NAMALWA (cell line): ENCODE results near the gene MFSD6.
"Not testable (repeated sequence)": the region's sequence is repeated elsewhere in the genome, so short reads cannot be mapped to it uniquely, and the experiment has no call there.

Source experiments
- DNase-seq: peaks from one replicate; pipeline ENCODE4 v3.0.0-alpha.2; 2015; ENCODE audit warnings: low spot score

The MFSD6 gene

GRCh38 chr2:190405995-190406394, 2.2 kb upstream of the MFSD6 start:
- no peak for DNase-seq

GRCh38 chr2:190406805-190407204, 1.4 kb upstream of the MFSD6 start:
- no peak for DNase-seq

DNA sequence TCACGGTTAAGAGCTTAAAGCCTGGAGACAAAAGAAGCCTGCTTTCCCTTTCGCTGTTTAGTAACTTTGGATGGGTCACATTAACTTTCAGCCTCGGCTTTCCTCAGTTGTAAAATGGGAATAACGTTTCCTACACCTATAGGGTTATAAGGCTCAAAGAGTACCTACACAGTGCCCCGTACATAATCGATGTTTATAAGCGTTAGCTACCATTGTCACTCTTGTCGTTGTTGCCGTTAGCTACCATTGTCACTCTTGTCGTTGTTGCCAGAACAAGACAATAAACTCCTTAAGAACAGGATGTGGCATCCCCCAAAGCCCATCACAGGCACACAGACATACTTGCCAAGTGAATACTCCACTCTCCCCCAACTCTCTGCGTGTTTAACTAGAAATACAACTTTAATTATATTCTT, 901 bp upstream of the MFSD6 start:
- DNase-seq: peak; percentile 30

- DNase-seq: peak; percentile 58
These were observed 550 bp downstream of the MFSD6 start for GRCh38 chr2:190408538-190409271.

- DNase-seq: no peak
These were observed 1.5 kb downstream of the MFSD6 start for GRCh38 chr2:190409616-190410015.

GRCh38 chr2:190410166-190410565, 2.0 kb downstream of the MFSD6 start:
- no peak for DNase-seq

GRCh38 chr2:190412966-190413365, 4.8 kb downstream of the MFSD6 start:
- DNase-seq: no peak

GRCh38 chr2:190413421-190413820, 5.3 kb downstream of the MFSD6 start:
- no peak for DNase-seq

DNA sequence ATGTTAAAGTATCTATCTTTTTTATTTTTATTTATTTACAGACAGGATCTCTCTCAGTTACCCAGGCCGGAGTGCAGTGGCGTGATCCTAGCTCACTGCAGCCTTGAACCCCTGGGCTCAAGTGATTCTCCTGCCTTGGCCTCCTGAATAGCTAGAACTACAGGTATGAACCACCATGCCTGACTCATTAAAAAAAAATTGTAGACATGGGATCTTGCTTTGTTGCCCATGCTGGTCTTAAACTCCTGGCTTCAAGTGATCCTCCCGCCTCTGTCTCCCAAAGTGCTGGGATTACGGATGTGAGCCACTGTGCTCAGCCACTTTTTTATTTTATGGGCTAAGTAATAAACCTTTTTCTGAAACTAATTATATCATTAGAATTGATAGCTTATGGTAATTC, 7.1 kb downstream of the MFSD6 start:
- DNase-seq: no peak

DNA sequence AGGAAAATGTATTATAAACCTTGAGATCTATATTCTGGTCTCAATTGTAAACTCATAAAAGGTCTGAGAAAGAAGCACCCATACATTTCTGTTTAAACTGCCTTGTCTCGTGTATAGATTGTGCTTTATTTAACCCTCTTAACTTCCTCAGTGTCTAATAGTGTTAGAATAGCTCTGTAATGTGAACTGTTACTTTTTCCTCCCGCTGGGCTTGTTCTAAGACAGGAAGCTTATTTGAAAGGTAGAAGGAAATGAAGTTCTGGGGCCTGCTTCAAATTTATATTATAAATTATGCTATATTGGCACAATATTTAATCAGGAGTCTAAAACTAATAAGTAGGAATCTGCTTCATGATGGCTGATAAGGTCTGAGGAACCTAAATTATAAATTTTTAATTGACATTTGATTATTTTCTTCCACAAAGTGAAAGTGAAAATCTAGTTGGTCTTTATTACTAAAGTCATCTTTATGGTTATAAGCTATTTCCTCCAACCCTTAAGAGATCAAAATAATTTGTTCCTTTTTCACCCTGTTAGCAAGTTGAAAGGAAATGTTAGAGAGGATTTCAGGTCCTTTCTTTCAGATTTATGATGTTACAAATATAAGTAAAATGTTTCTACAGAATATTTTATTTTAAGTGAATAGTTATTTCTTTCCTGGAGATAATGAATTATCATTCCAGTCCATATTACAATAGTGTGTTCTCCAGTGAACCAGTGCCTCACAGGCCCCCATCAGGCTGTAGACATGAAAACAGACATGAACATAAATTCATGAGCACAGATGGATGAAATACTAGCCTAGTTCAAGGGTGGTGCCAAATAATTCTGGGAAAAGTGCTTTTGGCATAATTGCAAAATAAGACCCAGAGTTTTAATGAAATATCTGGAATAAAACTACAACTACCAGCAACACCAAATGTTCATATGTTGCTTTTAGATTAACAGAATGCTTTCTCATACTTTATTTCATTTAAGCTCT, 7.9 kb downstream of the MFSD6 start:
- DNase-seq: peak; percentile 41

- no peak for DNase-seq
These were observed 9.1 kb downstream of the MFSD6 start for GRCh38 chr2:190417045-190417842.

DNA sequence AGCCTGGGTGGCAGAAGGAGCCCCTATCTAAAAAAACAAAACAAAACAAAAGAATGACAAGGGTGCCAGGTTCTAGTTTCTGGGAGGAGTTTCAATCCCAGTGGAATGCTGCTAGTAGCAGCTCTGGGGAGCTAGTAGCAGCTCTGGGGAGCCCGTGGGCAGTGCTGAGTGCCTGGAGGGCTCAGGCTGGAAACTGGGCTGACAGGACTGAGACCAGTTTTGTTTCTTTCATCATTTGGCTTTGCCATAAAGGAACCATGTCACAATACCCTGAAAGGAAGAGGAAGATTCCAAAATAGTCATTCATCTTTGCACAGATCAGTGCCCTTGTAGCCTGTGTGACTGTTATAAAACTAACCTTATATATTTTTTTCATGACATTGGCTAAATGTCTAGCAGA, 10.6 kb downstream of the MFSD6 start:
- DNase-seq: no peak

- peak; percentile 33 for DNase-seq
These were observed 12.6 kb downstream of the MFSD6 start for GRCh38 chr2:190420801-190421200.

DNA sequence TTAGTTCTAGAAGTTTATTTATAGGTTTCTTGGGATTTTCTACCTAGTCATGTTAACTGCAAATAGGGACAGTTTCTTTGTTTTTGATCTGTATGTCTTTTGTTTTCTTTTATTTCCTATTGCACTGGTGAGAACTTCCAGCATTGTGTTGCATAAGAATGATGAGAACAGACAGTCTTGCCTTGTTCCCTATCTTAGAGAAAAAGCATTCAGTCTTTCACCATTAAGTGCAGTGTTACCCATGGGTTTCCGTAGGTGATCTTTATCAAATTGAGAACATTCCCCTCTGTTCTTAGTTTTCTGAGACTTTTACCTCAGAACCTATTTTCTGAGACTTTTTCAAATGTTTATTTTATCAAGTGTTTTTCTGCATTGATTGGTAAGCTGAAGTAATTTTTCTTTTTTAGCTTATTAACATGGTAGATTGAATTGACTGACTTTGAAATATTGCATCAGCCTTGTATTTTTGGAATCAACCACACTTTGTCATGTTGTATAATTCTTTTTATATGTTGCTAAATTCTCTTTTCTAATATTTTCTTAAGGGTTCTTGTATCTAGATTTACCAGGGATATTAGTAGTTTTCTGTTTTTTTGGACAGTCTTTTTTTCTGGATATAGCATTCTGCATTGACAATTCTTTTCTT, 17.2 kb downstream of the MFSD6 start:
- DNase-seq: no peak

DNA sequence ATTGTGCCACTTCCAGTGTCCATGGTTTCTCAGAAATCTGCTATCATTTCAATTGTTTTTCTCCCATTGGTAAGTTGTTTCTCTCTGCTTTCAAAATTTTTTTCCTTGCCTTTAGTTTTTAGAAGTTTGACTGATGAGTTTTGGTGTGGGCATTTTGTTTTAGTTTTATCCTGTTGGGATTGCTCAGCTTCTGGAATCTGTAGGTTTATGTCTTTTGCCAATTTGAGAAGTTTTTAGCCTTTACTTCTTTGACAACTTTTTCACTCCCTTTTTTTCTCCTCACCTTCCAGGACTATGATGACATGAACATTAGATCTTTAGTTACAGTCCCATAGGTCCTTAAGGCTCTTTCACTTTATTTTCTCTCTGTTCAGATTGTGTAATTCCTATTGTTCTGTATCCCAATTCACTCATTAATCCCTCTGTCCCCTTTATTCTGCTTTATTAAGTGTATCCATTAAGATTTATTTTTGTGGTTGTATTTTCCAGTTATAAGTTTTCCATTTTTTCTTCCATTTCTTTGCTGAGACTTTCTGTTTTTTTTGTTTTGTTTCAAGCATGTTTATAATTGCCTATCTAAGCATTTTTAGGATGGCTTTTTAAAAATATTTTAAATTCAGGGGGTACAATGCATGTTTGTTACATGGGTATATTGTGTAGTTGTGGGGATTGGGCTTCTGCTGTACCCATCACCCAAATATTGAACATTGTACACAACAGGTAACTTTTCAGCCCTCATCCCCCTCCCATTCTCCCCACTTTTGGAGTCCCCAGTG, 17.9 kb downstream of the MFSD6 start:
- no peak for DNase-seq

GRCh38 chr2:190430866-190431265, 22.7 kb downstream of the MFSD6 start:
- not testable (repeated sequence) for DNase-seq

GRCh38 chr2:190431907-190432306, 23.8 kb downstream of the MFSD6 start:
- no peak for DNase-seq

DNA sequence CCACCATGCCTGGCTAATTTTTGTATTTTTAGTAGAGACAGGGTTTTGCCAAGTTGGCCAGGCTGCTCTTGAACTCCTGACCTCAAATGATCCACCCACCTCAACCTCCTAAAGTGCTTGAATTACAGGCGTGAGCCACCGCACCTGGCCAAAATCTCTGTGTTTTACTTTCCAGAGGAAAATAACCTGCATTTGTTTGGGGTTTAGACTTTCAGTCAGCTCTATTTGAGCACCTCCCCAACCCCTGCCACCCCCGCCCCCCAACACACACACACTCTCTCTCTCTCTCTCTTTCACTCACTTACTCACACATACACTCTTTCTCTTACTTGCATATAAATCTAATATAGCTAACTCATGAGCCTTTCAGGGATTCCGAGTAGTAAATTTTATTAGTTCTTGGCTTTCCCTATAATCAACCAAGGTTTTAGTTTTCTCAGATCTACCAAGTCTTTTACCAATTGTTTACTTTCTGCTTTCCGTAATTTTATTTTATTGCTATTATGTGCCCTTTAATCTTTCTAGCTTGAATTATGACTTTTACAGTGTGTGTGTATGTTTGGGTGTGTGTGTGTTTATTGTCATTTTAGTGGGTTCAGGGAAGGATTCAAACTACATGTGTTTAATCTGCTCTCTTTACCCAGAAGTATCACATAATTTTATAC, 24.5 kb downstream of the MFSD6 start:
- no peak for DNase-seq

DNA sequence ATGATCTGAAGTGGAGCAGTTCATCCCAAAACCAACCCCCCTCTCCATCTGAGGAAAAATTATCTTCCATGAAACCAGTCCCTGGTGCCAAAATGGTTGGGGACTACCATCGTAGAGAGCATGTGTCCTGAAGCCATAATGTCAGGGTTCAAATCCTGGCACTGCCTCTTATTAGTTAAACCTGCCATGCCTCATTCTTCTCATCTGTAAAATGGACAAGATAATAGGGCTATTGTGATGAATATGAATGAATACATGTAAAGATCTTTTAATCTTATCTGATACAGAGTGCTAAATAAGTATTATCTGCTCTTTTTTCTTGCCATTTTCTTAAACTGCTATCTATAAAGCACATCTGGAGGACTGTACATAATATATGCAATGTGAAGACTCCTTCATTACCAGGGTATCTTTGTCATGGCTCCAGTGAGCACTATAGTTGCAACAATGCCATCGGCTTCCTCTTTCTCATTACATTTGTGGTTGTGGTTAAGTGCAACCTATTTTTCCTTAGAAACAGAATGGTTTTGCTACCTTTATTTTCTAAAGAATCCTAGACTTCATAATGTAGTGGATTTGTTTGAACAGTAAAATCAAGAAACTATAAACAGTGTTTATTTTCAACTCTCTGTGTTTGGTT, 27.0 kb downstream of the MFSD6 start:
- DNase-seq: no peak

DNA sequence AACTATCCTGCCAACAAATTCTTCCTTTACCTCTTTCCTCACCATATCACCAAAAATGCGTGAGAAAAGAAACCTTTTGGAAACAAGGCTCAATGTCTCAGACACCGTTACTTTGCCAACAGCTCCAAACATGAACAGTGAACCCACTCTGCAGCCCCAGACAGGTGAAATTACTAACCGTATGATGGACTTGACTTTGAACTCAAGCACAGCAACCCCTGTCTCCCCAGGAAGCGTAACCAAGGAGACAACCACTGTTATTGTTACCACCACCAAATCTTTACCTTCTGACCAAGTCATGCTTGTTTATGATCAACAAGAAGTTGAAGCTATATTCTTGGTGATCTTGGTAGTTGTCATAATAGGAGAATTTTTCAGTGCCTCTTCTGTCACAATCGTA, 28.4 kb downstream of the MFSD6 start:
- DNase-seq: no peak
